Measurements from ENCODE around the gene A3GALT2. TPM values are rescaled to one million over a fixed set of nuclear protein-coding genes. Genes with fewer than 3 reads are reported as not detected.

A3GALT2 gene
- total and polyA plus RNA-seq, 4 donors = not detected

DNA sequence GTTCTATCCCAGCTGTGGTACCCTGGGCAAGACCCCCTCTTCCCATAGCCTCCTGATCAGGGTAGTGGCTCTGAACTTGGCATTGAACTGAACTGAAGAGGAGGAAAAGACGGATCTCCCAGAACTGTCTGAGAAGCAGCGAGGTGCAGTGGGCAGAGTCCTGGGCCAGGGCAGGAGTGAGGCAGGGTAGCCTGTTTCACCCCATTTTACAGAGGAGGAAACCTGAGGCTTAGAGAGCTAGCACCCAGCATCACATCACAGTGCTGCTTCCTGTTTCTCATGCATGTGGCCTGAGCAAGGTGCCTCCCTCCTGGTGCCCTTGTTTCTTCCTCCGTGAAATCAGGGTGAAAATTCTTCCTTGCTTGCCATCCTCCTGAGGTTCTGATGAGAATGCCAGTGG, 47.5 kb downstream of the A3GALT2 start:
- H3K27me3 ChIP-seq (ENCODE audit: control insufficient read depth in 4 of 4, insufficient read depth in 4 of 4, low read length in 3 of 4) = no peaks in the 10 kb centered on the region
- no peak overlapping the region for H3K9ac ChIP-seq (ENCODE audit: low read depth in 1 of 2, low read length in 2 of 2)
- no peak overlapping the region for H3K27ac ChIP-seq (ENCODE audit: low read depth in 1 of 2, low read length in 2 of 2)
- DNase-seq (ENCODE audit: low spot score) = no peak
- WGBS = 89% methylated on average over 3 of the region's 3 CpGs
- H3K4me1 ChIP-seq (ENCODE audit: control insufficient read depth in 4 of 4, insufficient read depth in 4 of 4, low read length in 3 of 4) = no peaks in the 10 kb centered on the region
- H3K36me3 ChIP-seq (ENCODE audit: control insufficient read depth in 4 of 4, insufficient read depth in 3 of 4, low read depth in 1 of 4, low read length in 3 of 4) = peaks cover 0 to 16% (median 10%) of the 10 kb centered on the region in 4 donors
- no peak overlapping the region for H3K4me3 ChIP-seq (ENCODE audit: low read depth in 1 of 3, low read length in 3 of 3)
- TF ChIP-seq JUND (IDR thresholded peaks at IDR 0.05) (no peak), EGR1 (IDR thresholded peaks at IDR 0.05; ENCODE audit: low read depth in 2 of 2) (no peak), TAF1 (conservative IDR thresholded peaks at IDR 0.05) (no peak), SP1 (IDR thresholded peaks at IDR 0.05) (no peak), YY1 (IDR thresholded peaks at IDR 0.05) (no peak), NR2F2 (IDR thresholded peaks at IDR 0.05) (no peak), RXRA (IDR thresholded peaks at IDR 0.05) (no peak), GABPA (IDR thresholded peaks at IDR 0.05 in 1 of 2, conservative IDR thresholded peaks at IDR 0.05 in 1 of 2) (no peak), HNF4G (IDR thresholded peaks at IDR 0.05) (no peak), RAD21 (IDR thresholded peaks at IDR 0.05) (no peak), FOXA1 (IDR thresholded peaks at IDR 0.05) (no peak), HNF4A (conservative IDR thresholded peaks at IDR 0.05) (no peak), FOXA2 (IDR thresholded peaks at IDR 0.05) (no peak)
- TF ChIP-seq, protein P1, sequence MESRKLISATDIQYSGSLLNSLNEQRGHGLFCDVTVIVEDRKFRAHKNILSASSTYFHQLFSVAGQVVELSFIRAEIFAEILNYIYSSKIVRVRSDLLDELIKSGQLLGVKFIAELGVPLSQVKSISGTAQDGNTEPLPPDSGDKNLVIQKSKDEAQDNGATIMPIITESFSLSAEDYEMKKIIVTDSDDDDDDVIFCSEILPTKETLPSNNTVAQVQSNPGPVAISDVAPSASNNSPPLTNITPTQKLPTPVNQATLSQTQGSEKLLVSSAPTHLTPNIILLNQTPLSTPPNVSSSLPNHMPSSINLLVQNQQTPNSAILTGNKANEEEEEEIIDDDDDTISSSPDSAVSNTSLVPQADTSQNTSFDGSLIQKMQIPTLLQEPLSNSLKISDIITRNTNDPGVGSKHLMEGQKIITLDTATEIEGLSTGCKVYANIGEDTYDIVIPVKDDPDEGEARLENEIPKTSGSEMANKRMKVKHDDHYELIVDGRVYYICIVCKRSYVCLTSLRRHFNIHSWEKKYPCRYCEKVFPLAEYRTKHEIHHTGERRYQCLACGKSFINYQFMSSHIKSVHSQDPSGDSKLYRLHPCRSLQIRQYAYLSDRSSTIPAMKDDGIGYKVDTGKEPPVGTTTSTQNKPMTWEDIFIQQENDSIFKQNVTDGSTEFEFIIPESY (IDR thresholded peaks at IDR 0.05) = no peak
- TF ChIP-seq, protein P2, sequence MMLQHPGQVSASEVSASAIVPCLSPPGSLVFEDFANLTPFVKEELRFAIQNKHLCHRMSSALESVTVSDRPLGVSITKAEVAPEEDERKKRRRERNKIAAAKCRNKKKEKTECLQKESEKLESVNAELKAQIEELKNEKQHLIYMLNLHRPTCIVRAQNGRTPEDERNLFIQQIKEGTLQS (IDR thresholded peaks at IDR 0.05) = no peak
- TF ChIP-seq, protein P3, sequence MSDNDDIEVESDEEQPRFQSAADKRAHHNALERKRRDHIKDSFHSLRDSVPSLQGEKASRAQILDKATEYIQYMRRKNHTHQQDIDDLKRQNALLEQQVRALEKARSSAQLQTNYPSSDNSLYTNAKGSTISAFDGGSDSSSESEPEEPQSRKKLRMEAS (IDR thresholded peaks at IDR 0.05) = no peak
- TF ChIP-seq, protein P4, sequence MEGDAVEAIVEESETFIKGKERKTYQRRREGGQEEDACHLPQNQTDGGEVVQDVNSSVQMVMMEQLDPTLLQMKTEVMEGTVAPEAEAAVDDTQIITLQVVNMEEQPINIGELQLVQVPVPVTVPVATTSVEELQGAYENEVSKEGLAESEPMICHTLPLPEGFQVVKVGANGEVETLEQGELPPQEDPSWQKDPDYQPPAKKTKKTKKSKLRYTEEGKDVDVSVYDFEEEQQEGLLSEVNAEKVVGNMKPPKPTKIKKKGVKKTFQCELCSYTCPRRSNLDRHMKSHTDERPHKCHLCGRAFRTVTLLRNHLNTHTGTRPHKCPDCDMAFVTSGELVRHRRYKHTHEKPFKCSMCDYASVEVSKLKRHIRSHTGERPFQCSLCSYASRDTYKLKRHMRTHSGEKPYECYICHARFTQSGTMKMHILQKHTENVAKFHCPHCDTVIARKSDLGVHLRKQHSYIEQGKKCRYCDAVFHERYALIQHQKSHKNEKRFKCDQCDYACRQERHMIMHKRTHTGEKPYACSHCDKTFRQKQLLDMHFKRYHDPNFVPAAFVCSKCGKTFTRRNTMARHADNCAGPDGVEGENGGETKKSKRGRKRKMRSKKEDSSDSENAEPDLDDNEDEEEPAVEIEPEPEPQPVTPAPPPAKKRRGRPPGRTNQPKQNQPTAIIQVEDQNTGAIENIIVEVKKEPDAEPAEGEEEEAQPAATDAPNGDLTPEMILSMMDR (IDR thresholded peaks at IDR 0.05; ENCODE audit: low read depth, low read length, missing input control) = no peak
- TF ChIP-seq, protein P5, sequence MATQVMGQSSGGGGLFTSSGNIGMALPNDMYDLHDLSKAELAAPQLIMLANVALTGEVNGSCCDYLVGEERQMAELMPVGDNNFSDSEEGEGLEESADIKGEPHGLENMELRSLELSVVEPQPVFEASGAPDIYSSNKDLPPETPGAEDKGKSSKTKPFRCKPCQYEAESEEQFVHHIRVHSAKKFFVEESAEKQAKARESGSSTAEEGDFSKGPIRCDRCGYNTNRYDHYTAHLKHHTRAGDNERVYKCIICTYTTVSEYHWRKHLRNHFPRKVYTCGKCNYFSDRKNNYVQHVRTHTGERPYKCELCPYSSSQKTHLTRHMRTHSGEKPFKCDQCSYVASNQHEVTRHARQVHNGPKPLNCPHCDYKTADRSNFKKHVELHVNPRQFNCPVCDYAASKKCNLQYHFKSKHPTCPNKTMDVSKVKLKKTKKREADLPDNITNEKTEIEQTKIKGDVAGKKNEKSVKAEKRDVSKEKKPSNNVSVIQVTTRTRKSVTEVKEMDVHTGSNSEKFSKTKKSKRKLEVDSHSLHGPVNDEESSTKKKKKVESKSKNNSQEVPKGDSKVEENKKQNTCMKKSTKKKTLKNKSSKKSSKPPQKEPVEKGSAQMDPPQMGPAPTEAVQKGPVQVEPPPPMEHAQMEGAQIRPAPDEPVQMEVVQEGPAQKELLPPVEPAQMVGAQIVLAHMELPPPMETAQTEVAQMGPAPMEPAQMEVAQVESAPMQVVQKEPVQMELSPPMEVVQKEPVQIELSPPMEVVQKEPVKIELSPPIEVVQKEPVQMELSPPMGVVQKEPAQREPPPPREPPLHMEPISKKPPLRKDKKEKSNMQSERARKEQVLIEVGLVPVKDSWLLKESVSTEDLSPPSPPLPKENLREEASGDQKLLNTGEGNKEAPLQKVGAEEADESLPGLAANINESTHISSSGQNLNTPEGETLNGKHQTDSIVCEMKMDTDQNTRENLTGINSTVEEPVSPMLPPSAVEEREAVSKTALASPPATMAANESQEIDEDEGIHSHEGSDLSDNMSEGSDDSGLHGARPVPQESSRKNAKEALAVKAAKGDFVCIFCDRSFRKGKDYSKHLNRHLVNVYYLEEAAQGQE (IDR thresholded peaks at IDR 0.05) = no peak
- no peaks in the 10 kb centered on the region for H3K9me3 ChIP-seq (ENCODE audit: control insufficient read depth in 4 of 4, low read length in 3 of 4)
